ENCODE results near the gene EXOC8.

EXOC8 gene

GRCh38 chr1:231337472-231338269 is at the start of gene EXOC8:
TSS of gene EXOC8 (minus strand) at chr1:231337852. CDS start at chr1:231337745, 107 bp downstream.
- DNase-seq: peak; percentile 97 to 99

GRCh38 chr1:231386466-231386865 is 48.8 kb upstream of the EXOC8 start:
- no peak for DNase-seq

GRCh38 chr1:231385416-231385748 is 47.7 kb upstream of the EXOC8 start:
- no peak for DNase-seq

- no peak for DNase-seq
Measured at GRCh38 chr1:231384696-231385415, 47.2 kb upstream of the EXOC8 start.

- no peak for DNase-seq
Measured at GRCh38 chr1:231383159-231383860, 45.7 kb upstream of the EXOC8 start.

GRCh38 chr1:231382426-231382825 is 44.8 kb upstream of the EXOC8 start:
- DNase-seq: no peak

- DNase-seq: no peak
Measured at GRCh38 chr1:231381729-231382128, 44.1 kb upstream of the EXOC8 start.

GRCh38 chr1:231376875-231377549 is 39.4 kb upstream of the EXOC8 start:
- DNase-seq: no peak

- DNase-seq: no peak
Measured at GRCh38 chr1:231376101-231376500, 38.4 kb upstream of the EXOC8 start.

GRCh38 chr1:231374394-231374793 is 36.7 kb upstream of the EXOC8 start:
- no peak for DNase-seq

GRCh38 chr1:231372501-231372900 is 34.8 kb upstream of the EXOC8 start:
- no peak for DNase-seq

- no peak for DNase-seq
Measured at GRCh38 chr1:231369282-231369681, 31.6 kb upstream of the EXOC8 start.

GRCh38 chr1:231364192-231364591 is 26.5 kb upstream of the EXOC8 start:
- no peak for DNase-seq

GRCh38 chr1:231363624-231364023 is 26.0 kb upstream of the EXOC8 start:
- DNase-seq: no peak

- DNase-seq: no peak
Measured at GRCh38 chr1:231362325-231362724, 24.7 kb upstream of the EXOC8 start.

GRCh38 chr1:231359113-231359512 is 21.5 kb upstream of the EXOC8 start:
- DNase-seq: no peak

GRCh38 chr1:231357831-231358354 is 20.2 kb upstream of the EXOC8 start:
- DNase-seq: peak; percentile 52 to 67

GRCh38 chr1:231357187-231357772 is 19.6 kb upstream of the EXOC8 start:
- DNase-seq: no peak

- no peak for DNase-seq
Measured at GRCh38 chr1:231355171-231355570, 17.5 kb upstream of the EXOC8 start.

- DNase-seq: no peak
Measured at GRCh38 chr1:231354330-231355020, 16.8 kb upstream of the EXOC8 start.

GRCh38 chr1:231353086-231353485 is 15.4 kb upstream of the EXOC8 start:
- DNase-seq: no peak

GRCh38 chr1:231351816-231352215 is 14.2 kb upstream of the EXOC8 start:
- DNase-seq: no peak
